Measurements from ENCODE around the gene EFNA3.

The EFNA3 gene

GRCh38 chr1:155068599-155068998, 10.0 kb upstream of the EFNA3 start:
- DNase-seq (ENCODE audit: low spot score): no peak

- no peak for DNase-seq (ENCODE audit: low spot score)
Measured at GRCh38 chr1:155069551-155070157, 9.0 kb upstream of the EFNA3 start.

DNA sequence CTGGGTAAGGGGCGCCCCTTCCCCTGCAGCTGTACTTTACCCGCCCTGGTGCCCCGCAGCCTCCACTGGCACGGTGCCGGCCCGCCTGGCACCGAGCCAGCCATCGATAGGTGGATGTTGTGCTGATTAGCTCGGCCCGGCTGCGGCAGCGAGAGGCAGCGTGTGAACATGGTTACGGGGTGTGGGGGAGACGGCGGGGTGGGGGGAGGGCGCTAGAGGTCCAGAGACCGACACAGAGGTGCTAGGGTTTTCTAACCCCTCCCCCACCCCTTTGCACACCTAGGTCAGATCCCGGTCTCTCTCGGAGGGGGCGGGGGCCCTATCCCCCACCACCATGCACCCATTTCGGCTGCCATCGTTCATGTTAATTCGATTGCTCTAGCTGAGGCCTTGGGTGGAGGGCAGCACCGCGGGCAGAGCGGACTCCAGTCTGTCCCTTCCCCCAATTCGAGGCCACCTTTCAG, 8.4 kb upstream of the EFNA3 start:
- no peak for DNase-seq (ENCODE audit: low spot score)

DNA sequence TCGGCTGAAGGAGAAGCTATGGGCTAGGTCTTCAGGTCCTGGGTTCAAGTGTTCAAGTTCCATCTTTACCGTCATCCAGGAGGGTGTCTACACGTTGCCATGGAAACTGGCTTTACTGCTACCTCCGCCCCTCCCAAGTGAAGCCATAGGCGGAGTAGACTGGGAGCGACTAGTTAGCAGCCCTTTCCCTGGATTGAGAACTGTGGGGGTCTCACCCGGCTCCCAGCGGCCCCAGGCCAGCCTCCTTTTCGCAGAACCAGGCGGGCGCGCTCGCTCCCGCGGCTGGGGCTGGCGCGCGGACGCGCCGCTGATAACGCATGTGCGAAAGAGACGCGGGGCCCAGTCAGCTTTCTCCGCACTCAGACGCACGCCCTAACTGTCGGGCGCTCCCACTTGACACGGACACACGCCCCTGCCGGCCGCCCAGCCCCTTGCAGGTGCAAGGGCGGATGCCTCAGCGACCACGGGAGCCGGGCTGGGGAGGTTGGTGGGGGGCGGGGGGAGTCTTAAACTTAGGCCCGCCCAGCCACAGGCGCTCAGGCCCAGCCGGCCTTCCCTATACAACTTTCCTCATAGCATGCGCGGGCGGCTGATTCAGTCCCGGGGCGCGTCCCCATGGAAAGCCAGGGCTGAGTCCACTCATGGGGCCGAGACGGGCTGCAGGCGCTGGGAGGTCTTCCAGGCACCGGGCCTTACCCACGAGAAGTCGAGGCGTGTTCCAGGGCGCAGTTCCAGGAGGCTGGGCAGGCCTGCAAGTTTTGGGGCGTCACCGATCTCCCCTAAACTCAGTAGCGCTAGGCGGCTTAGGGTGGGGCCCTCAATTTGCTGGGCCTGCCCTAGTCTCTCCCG, 7.7 kb upstream of the EFNA3 start:
- DNase-seq (ENCODE audit: low spot score): peak; percentile 61

GRCh38 chr1:155071701-155072100, 6.9 kb upstream of the EFNA3 start:
- DNase-seq (ENCODE audit: low spot score): no peak

- DNase-seq (ENCODE audit: low spot score): no peak
Measured at GRCh38 chr1:155072531-155073289, 5.9 kb upstream of the EFNA3 start.

DNA sequence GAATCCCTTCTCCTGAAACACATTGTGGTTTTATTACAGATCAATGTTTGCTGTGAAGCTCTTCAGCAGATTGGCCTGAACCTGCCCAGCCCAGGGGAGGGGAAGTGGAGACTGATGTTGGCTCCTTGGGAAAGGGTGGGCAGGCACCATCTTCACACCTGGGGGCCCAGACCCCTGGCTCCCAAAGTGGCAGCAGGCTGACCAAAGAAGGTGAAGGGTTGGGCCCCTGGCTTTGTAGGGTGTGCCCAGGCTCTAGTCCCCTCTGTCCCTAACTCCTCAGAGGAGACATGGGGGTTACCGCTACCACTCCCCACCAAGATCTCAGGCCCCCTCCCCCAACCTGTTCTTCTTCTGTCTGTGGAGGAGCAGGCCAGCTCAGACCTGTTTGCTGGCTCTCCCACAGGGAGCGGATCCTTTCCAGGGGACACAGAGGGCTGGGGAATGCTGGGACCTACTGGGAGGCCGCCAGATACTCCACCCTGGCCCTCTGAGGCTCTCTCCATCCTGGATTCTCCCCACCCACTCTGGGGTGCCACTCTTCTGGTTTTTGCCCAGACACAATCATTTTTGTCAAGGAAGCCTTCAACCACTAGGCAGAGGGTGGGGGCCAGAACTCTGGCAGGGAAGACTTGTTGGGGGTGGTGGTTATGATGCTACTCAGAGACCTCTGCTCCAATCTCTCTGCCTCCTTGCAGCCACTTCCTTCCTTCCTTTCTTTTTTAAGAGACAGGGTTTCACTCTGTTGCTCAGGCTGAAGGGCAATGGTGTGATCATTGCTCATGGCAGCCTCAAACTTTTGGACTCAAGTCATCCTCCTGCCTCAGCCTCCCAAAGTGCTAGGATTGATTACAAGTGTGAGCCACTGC, 5.0 kb upstream of the EFNA3 start:
- no peak for DNase-seq (ENCODE audit: low spot score)

DNA sequence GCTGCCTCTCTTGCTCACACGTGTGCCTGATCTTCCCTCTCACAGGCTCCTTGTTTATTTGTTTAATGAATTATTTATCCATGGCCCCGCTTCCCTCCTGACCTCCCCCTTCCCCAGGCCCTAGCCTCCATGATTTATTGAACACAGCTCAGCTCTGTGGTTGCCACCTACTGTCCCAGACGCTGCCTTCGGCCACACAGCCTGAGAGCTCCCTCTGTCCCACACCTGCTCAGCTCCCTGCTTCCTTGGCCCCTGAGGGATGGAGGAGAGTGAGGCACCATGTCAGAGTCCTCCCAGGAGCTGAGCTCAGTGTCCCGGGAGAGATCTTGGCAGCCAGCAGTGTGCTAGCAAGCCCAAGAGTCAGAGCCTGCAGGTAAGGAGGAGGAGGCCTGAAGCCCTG, 3.1 kb upstream of the EFNA3 start:
- no peak for DNase-seq (ENCODE audit: low spot score)

- no peak for DNase-seq (ENCODE audit: low spot score)
Measured at GRCh38 chr1:155076371-155076770, 2.3 kb upstream of the EFNA3 start.

- DNase-seq (ENCODE audit: low spot score): no peak
Measured at GRCh38 chr1:155077346-155077745, 1.3 kb upstream of the EFNA3 start.

- DNase-seq (ENCODE audit: low spot score): no peak
Measured at GRCh38 chr1:155077758-155078445, 735 bp upstream of the EFNA3 start.

- no peak for DNase-seq (ENCODE audit: low spot score)
Measured at GRCh38 chr1:155079210-155079486, 511 bp downstream of the EFNA3 start.

GRCh38 chr1:155079487-155080311, 1.1 kb downstream of the EFNA3 start:
- no peak for DNase-seq (ENCODE audit: low spot score)

DNA sequence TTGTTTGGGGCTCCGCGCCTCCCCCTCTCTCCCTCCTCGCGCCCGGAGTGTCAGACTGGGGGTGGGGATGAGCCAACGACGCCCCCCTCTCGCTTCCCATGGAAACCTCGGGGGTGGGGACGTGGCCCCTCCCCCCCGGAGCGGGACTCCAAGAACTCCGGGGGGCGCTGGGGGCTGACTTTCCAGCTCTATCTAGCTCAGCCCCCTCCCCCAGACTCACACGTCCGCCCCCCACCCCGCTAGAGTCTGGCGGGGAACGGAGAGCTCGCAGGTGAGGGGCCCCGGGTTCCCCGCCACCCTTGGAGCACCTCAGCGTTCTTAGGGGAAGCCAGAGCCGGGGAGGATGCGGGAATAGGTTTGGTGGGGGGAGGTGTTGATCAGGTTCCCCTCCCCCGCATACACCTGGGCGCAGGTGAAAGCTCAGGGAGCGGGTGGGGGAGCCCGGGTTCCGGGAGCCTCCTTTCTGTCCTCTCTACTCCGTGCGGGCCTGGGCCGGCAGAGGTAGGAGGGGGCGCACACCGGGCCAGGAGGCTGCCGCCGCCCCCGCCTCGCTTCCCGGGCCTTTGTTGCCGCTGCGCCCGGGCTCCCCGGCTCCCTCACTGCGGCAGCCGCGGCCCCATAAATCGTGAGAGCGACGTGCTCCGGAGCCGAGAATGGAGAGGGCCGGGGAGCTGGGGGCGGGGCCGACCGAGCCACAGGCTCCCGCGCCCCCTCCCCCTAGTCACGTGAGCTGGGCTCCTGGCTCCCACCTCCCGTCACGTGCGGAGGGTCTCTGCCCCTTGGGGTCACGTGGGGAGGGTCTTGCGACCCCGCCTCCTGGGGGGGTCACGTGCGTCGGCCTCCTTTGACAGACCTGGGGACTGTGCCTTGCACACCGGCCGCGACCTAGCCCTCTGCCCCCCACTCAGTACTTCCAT, 1.9 kb downstream of the EFNA3 start:
- no peak for DNase-seq (ENCODE audit: low spot score)

DNA sequence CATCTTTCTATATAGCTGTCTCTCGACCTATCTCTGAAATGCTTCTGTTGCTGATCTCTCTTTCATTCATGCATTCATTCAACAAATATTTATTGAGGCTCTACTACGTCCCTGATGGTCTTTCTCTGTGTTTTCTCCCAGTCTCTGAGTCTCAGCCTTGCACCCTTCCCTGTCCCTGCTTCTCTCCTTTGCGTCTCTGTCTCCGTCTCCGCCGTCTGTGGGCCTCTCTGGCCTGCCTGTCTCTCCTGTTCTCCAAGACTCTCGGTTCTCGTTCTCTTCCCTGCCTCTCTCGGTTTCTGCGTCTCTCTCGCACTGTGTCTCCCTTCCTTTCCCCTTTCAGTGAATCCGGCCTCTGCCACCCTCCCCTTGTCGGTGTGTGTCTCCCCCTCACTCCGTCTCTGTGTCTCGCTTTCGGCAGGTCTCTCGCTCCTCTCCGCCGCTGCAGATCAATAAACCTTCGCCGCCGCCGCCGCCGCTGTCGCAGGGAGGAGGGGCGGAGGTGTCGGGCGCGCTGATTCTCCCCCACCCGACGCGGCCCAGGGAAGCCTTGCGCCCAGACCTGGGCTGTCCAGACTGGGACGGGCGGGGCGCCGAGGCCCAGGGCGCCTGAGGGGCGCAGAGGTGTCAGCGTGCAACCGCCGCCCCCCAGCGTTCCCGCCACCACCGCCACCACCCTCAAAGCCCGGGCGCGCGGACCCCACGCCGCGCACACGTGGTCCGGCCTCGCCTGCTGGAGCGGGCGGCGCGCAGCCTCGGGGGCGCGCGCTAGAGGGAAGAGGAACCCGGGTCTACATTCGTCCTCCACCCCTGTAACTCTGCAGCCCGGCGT, 3.0 kb downstream of the EFNA3 start:
- DNase-seq (ENCODE audit: low spot score): no peak

GRCh38 chr1:155082301-155083051, 3.8 kb downstream of the EFNA3 start:
- DNase-seq (ENCODE audit: low spot score): no peak

DNA sequence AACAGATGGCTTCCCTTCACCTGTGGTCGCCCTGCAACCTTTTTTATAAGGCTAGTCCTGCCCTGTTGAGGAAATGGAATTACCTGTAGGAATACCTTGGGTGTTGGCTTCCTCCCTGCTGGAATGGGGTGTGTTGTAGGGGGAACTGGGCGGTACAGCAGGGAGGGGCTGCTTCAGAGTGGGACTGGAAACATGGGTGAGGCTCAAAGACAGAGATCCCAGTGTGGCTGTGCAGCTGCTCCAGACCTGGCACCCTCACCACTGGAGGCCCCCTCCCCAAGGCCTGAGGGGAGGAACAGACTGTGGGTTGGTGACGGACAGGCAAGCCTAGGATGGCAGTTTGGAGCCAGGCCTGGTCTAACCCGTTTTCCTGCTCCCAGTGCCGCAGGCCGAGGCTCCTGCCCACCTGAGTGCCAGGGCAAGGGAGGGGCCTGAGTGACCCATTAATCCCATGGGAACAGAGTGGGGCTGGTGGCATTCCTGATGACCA, 4.5 kb downstream of the EFNA3 start:
- no peak for DNase-seq (ENCODE audit: low spot score)

Measured in cerebellar cortex (tissue), 1 donor.